Lung (tissue), 12 donors: ENCODE data around the gene KNOP1. TPM values are rescaled to one million over a fixed set of nuclear protein-coding genes. Genes with fewer than 3 reads are reported as not detected.

Experiments used
- ATAC-seq: fragments of 200-7000 bp; cut with Tn5 transposase; one replicate; pipeline ENCODE4 v1.9.1; 2020; ENCODE audit warnings: moderate number of reproducible peaks; ENCODE audit not compliant: insufficient read depth, low FRiP score
- DNase-seq, 3 donors: peaks; one replicate each; pipeline ENCODE4 v3.0.0-alpha.2; 2013 to 2017
- H3K27ac ChIP-seq, 2 donors: one replicate each; pipeline ENCODE4 v1.5.1; 2013; ENCODE audit warnings: mild to moderate bottlenecking in 2 of 2, moderate library complexity in 2 of 2, control low read depth in 1 of 2, inconsistent platforms in 1 of 2, low read depth in 1 of 2, low read length in 1 of 2
- H3K27me3 ChIP-seq, 3 donors: one replicate each; pipeline ENCODE4 v1.5.1; 2013; ENCODE audit warnings: low read length in 2 of 3; ENCODE audit not compliant: control insufficient read depth in 3 of 3, insufficient read depth in 3 of 3
- H3K36me3 ChIP-seq, 4 donors: one replicate each; pipeline ENCODE4 v1.5.1; 2013; ENCODE audit warnings: low read length in 4 of 4, mild to moderate bottlenecking in 1 of 4, moderate library complexity in 1 of 4; ENCODE audit not compliant: control insufficient read depth in 4 of 4, insufficient read depth in 4 of 4
- H3K4me1 ChIP-seq, 5 donors: one replicate each; pipeline ENCODE4 v1.5.1; 2013; ENCODE audit warnings: low read length in 5 of 5, mild to moderate bottlenecking in 2 of 5, moderate library complexity in 1 of 5; ENCODE audit not compliant: control insufficient read depth in 5 of 5, insufficient read depth in 5 of 5
- H3K4me3 ChIP-seq: one replicate; pipeline ENCODE4 v1.5.1; 2013; ENCODE audit warnings: mild to moderate bottlenecking, control low read depth, moderate library complexity
- H3K9ac ChIP-seq, 2 donors: one replicate each; pipeline ENCODE4 v1.5.1; 2013; ENCODE audit warnings: low read length in 2 of 2, control low read depth in 1 of 2; ENCODE audit not compliant: insufficient read depth in 1 of 2
- H3K9me3 ChIP-seq, 4 donors: one replicate each; pipeline ENCODE4 v1.5.1; 2013; ENCODE audit warnings: low read length in 3 of 4, mild to moderate bottlenecking in 1 of 4, moderate library complexity in 1 of 4; ENCODE audit not compliant: control insufficient read depth in 4 of 4, insufficient read depth in 3 of 4
- CTCF ChIP-seq: IDR thresholded peaks from 2 replicates; pipeline ENCODE4 v1.5.1; 2012; ENCODE audit warnings: mild to moderate bottlenecking; ENCODE audit errors: control extremely low read depth, extremely low read depth
- WGBS, 2 donors: extraction: QIAGEN DNeasy Blood & Tissue Kit; methylation state at CpG; one replicate each; pipeline ENCODE4 v1.1.7; 2013; 5-methylcytosine and 5-hydroxymethylcytosine counted together
- polyA plus RNA-seq, 2 donors: library from polyadenylated mRNA; stranded (reverse); fragments of 200-250 nt; gene quantifications; one replicate each; pipeline ENCODE4 v1.2.1, GENCODE V29; 2013
- total RNA-seq, 2 donors: library from RNA; depleted of rRNA in 1 of 2; stranded (reverse); fragments of >200 nt in 1 of 2; gene quantifications; one replicate each; pipeline ENCODE4 v1.2.1, GENCODE V29; 2014 to 2021
- donor health status: control.
- donor health status: control.
- donor health status: Bipolar disorder and iron deficiency.
- donor health status: healthy.
- donor health status: DM: yes; HTN: yes; CAD: no.

KNOP1 gene
- total and polyA plus RNA-seq, 4 donors, result 11.7 to 14.7 (median 13.5) TPM

- peaks cover 3 to 59% (median 36%) of the 10 kb centered on the region in 4 donors for H3K36me3 ChIP-seq
Measured at GRCh38 chr16:19708296-19709205, 9.5 kb downstream of the KNOP1 start.

GRCh38 chr16:19707569-19708295 is 10.3 kb downstream of the KNOP1 start:
- ATAC-seq (no peak), DNase-seq (no peak)
- Histone ChIP-seq H3K4me1 (peaks cover 0 to 17% (median 0%) of the 10 kb centered on the region in 5 donors), H3K27ac (no peak overlapping the region), H3K27me3 (no peaks in the 10 kb centered on the region), H3K36me3 (peaks cover 0 to 57% (median 40%) of the 10 kb centered on the region in 4 donors), H3K9me3 (no peaks in the 10 kb centered on the region), H3K4me3 (no peak overlapping the region), H3K9ac (no peak overlapping the region)
- WGBS, 2 donors, result 86 to 89% methylated on average over 22 of the region's 22 CpGs
- no peak for TF ChIP-seq CTCF

More at GRCh38 chr16:19708296-19709205, 9.5 kb downstream of the KNOP1 start:
- DNase-seq, result no peak
- no peak overlapping the region for H3K27ac ChIP-seq
- ATAC-seq, result no peak
- WGBS, 2 donors, result 87 to 92% methylated on average over 18 of the region's 18 CpGs
- no peaks in the 10 kb centered on the region for H3K9me3 ChIP-seq
- H3K27me3 ChIP-seq, result no peaks in the 10 kb centered on the region
- H3K4me3 ChIP-seq, result no peak overlapping the region
- TF ChIP-seq CTCF, result no peak
- H3K4me1 ChIP-seq, result peaks cover 0 to 14% (median 0%) of the 10 kb centered on the region in 5 donors
- no peak overlapping the region for H3K9ac ChIP-seq

- peaks cover 0 to 52% (median 39%) of the 10 kb centered on the region in 4 donors for H3K36me3 ChIP-seq
- no peak overlapping the region for H3K4me3 ChIP-seq
- H3K27ac ChIP-seq, result no peak overlapping the region
- no peak for DNase-seq
- H3K4me1 ChIP-seq, result peaks cover 0 to 17% (median 0%) of the 10 kb centered on the region in 5 donors
- no peaks in the 10 kb centered on the region for H3K27me3 ChIP-seq
- no peaks in the 10 kb centered on the region for H3K9me3 ChIP-seq
- H3K9ac ChIP-seq, result no peak overlapping the region
- WGBS, 2 donors, result 97 to 98% methylated on average over 15 of the region's 15 CpGs
- ATAC-seq, result no peak
- no peak for TF ChIP-seq CTCF
Measured at GRCh38 chr16:19706846-19707245, 11.2 kb downstream of the KNOP1 start.
